ENCODE measurements around the gene MNT.

MNT gene

DNA sequence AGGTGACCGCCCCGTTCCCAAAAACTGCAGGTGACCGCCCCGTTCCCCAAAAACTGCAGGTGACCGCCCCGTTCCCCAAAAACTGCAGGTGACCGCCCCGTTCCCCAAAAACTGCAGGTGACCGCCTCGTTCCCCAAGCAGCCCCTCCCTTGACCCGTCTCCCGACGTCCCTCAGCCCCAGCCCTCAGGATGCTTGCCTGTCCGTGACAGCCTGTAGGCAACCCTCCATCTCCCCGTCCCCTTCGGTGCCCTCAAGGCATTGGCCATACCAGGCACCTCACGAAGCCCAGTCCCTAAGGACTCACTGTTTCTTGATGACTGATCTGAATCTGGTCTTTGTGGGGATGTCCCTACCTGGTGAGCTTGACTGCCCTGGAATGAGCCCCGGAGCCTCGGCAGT lies 38.4 kb downstream of the MNT start:
- DNase-seq = no peak

DNA sequence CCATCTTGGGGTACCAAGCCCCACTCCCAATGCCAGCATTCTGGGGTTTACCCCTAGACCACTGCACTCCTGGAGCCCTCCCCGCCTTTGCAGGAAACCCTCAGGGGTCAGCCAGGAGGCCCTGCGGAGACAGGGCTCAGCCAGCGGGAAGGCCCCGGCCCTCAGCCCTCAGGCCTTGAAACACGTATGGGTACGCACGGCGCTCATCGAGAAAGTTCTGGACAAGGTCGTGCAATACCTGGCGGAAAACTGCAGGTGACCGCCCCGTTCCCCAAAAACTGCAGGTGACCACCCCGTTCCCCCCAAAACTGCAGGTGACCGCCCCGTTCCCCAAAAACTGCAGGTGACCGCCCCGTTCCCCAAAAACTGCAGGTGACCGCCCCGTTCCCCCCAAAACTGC lies 38.8 kb downstream of the MNT start:
- no peak for DNase-seq

DNA sequence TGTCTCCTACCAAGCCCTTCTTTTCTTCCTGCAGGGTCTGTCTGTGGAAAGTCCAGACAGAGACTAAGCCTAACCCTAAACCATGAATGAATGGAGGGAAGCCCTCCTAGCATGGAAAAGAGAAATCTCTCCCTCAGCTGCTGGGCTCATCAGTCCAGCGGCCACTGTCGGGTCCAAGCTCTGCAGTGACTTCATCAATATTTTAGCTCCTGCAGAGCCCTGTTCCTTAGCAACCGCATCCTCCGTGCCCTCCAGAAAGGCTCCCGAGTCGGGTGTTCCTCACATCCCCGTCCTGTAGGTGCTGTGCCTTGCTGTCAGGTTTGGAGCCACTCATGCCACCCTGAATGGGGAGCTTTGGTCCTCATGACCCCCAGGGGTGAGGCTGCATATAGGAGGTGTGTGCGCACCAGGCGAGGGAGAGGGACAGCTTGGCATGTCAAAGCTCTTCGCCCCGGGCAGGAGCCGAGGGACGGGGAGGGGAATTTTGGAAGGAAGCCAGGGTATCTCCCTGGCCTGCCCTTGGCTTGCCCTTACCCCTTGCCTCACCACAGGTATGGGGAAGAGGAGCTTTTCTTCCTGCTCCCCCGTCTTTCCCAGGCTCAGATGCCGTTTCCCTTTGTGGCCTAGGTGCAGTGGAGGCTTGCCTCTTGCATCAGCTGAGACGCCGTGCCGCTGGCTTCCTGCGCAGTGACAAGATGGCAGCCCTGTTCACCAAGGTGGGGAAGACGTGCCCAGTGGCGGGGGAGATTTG lies 39.7 kb downstream of the MNT start:
- no peak for DNase-seq

DNA sequence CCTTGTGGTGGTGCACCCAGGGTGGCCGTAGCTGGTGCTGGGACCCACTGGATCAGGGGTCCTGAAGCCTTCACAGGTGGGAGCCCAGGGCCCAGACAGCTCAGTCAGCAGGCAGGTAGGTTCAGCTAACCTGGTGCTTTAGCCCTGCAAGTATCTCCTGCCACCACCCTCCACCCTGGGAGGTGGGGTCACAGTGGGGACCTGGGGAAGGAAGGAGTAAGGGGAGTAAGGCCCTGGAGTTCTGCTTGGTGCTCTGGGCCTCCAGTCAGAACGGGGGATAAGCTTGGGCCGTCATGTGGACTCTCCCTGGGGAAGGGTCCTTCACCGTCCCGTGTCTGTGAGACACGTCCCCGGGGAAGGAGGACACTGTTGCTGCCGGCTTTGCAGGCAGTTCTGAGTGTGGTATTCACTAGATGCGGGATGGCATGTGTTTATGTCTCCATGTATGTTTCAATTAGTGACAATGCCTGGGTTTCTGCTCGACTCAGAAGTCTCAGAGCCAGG lies 42.9 kb downstream of the MNT start:
- DNase-seq = no peak

DNA sequence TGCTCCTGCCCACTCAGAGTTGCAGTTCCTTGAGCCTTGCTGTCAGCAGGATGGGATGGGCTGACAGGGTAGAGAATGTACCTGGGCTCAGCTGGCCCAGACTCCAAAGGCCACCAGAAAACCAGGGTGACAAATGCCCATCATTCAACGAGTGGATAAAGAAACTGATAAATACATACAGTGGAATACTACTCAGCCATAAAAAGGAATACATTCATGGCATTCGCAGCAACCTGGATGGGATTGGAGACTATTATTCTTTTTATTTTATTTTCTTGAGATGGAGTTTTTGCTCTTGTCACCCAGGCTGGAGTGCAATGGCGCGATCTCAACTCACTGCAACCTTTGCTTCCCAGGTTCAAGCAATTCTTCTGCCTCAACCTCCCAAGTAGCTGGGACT lies 43.6 kb downstream of the MNT start:
- no peak for DNase-seq

DNA sequence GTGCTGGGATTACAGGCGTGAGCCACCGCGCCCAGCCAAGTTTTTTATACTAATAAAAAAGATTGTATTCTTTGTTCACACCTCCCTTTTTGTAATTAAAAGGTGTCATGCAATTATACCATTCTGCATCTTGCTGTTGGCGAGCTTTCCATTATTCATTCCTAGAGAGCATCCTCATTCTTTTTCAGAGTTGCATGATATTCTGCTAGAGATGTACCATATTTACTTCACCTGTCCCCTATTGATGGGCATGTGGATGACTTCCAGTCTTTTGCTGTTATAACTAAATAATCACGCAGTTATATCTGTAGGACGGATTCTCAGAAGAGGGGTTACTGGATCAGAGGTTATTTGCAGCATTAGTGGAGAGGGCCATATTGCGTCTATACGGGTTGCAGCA lies 46.5 kb downstream of the MNT start:
- no peak for DNase-seq

DNA sequence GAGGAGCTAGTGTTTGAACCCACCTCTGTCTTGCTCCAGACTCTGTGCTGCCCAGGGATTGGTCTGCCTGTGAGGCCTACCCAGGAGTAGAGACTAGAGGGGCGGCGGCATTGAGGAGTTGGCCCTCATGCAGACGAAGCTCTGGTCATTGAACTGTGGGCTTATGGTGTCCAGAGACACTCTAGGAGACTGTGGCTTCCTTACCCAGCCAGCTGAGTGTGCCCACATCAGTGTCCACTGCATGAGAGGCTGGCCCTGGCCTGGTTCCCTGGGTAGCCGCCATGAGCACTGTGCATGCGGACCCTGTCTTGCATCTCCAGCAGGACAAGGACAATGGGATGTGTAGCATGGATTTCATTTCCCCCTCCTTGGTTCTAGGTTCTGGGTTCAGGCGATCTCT lies 49.6 kb downstream of the MNT start:
- DNase-seq = no peak

DNA sequence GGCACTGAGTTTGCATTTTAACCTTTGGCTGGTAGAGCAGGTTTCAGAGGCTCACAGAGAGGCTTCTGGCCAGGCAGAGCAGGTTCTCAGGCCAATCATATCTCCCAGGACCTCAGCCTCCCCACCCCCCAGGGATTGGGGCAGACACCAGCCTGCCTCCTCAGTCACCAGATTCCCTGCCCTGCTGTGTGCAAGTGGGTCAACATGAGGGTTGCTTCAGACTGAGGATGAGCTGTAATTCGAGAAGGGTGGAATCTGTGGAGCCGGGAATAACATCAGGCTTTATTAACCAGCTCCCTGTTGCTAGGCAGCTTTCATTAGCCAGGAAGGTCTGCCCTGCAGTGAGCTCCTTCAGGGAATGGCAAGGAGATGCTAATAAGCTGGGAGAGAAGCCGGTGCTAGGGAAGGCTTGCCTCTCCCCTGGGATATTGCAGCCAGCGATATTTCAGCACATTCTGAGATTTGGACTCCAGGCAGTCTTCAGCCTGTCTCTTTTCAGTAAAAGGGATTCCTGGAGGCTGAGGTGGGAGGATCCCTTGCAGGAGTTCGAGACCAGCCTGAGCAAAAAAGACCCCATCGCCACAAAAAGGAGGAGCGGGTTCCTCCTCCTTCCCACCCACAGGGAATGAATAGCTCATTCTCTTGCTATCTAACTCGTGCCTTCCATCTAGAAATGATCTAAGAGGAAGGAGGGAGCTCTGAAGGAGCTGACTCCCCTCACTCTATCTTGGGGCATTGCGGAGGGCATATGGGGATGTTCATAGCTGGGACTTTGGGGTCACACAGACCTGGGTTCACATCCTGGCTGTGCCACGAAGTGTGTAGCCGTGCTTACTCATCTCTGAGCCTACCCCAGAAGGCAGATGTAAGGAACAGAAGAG lies 52.8 kb downstream of the MNT start:
- DNase-seq = peak; percentile 64

DNA sequence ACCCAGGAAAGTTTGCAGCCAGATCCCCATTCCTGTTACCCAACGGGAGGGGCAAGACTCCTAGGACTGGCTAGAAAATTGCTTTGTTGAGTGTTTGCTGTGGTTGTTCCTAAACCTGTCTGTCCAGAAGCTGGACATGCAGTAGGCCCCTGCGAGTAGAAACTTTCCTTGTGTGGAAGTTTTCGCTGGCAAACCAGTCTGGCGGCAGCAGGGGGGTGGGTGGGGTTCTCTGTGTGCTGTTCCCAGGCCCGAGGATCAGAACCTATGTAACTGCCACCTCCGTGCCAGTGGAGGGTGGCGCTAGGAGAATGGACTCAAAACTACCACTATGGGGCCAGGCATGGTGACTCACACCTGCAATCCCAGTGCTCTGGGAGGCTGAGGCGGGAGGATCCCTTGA lies 54.4 kb downstream of the MNT start:
- no peak for DNase-seq

DNA sequence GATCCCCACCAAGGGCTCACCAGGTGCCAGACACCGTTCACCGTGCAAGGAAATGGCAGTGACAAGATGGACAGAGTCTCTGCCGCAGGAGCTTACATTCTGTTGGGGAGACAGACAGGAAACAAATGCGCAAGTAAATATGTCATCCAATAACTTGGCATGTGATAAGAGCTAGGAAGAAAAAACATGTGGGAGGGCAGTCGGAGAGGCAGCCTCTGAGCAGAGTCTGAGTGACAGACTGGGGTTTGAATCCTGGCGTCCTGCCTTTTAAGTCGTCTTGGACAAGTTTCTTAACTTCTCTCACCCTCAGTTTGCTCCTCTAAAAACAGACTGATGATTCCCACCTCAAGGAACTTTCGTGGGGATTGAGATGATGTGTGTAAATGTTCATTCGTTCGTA lies 56.3 kb downstream of the MNT start:
- no peak for DNase-seq

DNA sequence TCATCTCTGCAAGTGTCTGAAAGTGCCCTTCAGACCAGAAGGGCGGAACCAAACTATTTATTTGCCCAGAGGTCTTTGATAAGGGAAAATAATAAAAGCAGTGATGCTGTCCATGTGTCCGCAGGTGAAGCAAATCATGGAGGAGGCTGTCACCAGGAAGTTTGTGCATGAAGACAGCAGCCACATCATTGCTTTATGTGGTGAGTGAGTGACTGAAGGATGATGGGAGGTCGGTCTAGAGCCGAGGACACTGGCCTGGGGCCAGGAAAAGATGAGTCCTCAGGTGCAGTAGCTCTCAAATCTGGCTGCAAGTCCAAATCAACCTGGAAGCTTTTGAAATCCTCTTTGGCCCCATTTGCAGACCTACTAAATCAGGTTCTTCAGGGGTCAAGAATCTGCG lies 57.4 kb downstream of the MNT start:
- DNase-seq = peak; percentile 22

DNA sequence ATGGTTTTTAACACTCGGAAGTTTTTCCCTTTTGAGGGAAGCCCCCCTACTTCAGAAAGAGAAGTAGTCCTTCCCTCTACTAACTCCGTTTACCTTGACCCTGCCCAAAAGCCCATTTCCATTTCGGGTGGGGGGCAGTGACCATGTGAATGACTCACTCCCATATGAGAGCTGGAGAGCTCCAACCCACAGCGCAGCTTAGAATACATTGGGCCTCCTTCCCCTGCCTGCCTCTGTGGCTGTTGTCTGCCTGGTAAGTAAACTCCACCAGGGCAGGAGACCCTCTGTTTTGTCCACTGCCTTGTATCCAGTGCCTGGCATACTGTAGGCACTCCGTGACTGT lies 62.6 kb downstream of the MNT start:
- no peak for DNase-seq

DNA sequence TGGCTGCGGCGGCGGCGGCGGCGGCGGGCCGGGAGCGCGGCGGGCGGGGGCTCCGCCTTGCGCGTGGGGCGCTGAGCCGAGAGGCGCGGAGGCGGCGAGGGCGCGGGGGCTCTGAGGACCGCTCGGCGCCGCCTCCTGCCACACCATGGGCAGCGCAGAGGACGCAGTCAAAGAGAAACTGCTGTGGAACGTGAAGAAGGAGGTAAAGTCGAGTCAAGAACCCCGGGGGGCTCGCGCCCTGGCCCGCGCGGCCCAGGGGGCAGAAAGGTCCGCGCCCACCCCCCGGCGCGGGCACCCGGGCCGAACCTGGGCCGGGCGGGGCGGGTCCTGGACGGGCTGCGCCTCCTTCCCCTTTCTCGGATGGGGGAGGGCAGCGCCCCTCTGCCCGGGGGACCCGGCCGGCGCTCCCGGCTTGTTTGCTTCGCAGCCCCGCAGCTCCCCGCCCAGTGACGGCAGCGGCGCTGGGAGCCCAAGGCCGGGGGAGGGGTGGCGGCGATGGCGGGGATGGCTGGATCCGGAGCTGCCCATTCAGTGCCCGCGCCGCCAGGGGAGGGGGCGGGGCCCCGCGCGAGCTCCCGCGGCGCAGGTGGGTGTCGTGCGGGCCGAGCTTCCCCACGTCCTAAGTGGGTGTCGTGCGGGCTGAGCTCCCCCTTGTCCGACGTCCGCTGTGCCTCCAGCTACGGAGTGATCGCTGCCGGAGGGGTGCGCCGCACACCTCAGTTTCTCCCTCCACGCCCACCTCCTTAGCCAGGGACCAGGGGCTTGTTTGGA lies 63.1 kb downstream of the MNT start:
- DNase-seq = peak; percentile 11

DNA sequence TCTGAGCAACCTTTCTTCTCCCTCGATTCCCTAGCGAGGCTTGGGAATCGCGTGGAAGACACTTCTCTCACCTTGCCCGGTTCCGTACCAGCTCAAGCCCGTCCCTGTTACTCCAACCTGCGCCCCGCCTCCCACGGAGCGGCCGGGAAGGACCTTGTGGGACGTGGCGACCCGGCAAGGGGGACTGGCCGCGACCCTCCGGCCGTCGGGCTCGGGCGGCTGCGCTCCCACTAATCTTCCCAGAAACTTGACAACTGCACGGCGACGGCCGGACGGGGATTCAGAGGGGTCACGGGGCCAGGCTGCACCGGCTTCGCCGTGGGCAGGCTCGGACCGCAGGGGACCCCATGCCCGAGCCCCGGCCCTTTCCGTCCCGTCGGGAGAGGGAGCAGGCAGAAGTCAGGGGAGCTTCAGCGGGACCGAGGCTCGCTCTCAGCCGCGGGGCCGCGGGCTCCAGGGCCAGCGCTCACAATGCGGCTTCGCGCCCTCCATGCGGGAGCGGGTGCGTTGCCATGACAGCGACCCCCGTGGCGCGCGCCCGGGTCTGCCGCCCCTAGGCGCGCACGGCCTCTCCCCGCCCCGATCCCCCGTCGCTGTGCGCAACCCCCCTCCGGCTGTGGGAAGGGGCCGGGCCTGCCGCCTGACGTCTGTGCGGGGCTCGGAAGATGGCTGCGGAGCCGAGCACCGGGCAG lies 63.9 kb downstream of the MNT start, which contains the start of gene SGSM2:
TSS of gene SGSM2 (plus strand) at position 650 of the 692 bp plus-strand sequence. CDS start 188 bp downstream, outside the sequence.
- DNase-seq = no peak

DNA sequence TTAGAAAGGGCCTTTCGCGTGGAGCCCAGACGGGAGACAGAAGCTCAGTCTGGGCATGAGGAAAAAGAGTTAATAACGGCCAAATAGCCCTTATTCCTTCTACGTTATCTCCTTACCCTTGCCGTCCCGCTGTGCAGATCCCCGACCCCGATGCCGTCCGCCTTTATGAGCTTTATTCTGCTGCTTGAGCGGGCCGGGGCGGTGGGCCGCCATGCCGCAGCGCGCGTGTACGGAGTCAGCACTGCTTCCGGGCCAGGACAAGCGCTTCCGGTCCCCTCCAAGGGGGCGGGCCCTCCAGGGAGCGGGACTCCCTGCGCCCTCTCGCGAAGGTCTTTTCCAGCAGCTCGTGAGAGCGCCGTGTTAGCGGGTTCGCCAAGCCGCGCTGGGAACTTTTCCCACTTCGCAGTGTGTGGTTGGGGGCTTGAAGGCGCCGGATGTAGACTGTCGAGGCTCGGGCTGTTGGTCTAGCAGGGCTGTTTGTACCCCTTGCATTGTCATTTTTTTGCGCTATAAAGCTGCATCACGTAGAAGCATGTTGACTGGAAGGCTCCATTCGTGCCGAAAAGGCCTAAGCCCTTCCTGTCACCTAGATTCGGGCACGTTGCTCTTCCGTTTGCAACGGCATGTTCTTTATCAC lies 64.5 kb downstream of the MNT start, which contains the start of gene TSR1:
TSS of gene TSR1 (minus strand) at position 243 of the 637 bp plus-strand sequence. CDS start at position 213, 30 bp downstream.
- DNase-seq = peak; percentile 55

DNA sequence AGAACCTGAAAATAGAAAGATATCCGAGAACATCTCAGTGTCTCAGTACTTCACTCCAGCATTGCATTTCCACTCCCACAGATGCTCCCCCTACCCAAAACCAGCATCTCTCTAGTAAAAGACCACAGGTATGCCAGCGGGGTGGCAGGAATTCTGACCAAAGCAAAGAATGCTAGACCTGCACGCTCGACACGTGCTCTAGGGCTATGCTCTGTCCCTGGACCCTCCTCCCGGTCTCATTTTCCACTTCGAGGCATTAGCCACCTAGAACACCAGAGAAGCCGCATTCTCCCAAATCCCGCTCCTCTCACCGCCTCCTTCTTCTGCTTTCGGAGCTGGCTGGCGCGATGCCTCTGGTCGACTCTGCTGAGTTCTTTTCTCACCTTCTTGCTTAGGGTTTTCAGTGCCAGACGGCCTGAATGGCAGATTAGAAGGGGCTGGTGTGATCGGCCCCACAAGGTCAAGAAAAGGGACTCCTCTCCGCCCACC lies 65.1 kb downstream of the MNT start:
- no peak for DNase-seq

Measured in NCI-H2029 (cell line).